Right ventricle myocardium superior (tissue), 1 donor: ENCODE data around the gene OR3A1. TPM values are rescaled to one million over a fixed set of nuclear protein-coding genes. Genes with fewer than 3 reads are reported as not detected.
"Not testable (repeated sequence)": the region's sequence is repeated elsewhere in the genome, so short reads cannot be mapped to it uniquely, and the experiment has no call there.

ENCODE experiments used
- ATAC-seq: fragments of 200-7000 bp; cut with Tn5 transposase; one replicate; pipeline ENCODE4 v1.9.1; 2020; ENCODE audit warnings: mild to moderate bottlenecking; ENCODE audit not compliant: poor library complexity
- DNase-seq: peaks from one replicate; pipeline ENCODE4 v3.0.0-alpha.2; 2020
- intact Hi-C: fragments of 100-400 bp; cut with DNase I; formaldehyde crosslinking; loops from one replicate; pipeline ENCODE4 v1.11.2; 2022
- long read RNA-seq: library from polyadenylated mRNA; unstranded; transcript quantifications from one replicate; pipeline ENCODE4 v2.0.0, GENCODE V29; 2021
- total RNA-seq: library from RNA; stranded (reverse); fragmentation: NEBNext Ultra II Directional; extraction: Animal tissue kit (Norgen Biotek cat#: 25700); gene quantifications from one replicate; pipeline ENCODE4 v1.2.1, GENCODE V29; 2021
- donor health status: DM: no; HTN: yes; CAD: no; lungs with severe emphysema.

OR3A1 gene
- not detected for total RNA-seq
- long read RNA-seq, result 0 reads

GRCh38 chr17:3298260-3298659 is at the start of gene OR3A1:
Gene OR3A1 (minus strand): TSS chr17:3298360. CDS start chr17:3292582, 5,778 bp downstream.
- no peak for ATAC-seq
- intact Hi-C loops, result no loop called here
- no peak for DNase-seq

DNA sequence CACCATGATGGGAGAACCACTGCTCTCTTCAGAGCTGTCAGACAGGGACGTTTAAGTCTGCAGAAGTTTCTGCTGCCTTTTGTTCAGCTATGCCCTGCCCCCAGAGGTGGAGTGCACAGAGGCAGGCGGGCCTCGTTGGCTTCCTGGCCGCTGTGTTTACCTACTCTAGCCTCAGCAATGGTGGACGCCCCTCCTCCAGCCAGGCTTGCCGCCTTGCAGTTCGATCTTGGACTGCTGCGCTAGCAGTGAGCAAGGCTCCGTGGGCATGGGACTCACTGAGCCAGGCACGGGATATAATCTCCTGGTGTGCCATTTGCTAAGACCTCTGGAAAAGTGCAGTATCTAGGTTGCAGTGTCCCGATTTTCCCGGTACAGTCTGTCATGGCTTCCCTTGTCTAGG is 44.6 kb upstream of the OR3A1 start:
- ATAC-seq, DNase-seq, intact Hi-C loops: not testable (repeated sequence)

GRCh38 chr17:3335876-3336275 is 37.7 kb upstream of the OR3A1 start:
- intact Hi-C loops, result no loop called here
- ATAC-seq, result peak; percentile 10
- DNase-seq, result no peak

DNA sequence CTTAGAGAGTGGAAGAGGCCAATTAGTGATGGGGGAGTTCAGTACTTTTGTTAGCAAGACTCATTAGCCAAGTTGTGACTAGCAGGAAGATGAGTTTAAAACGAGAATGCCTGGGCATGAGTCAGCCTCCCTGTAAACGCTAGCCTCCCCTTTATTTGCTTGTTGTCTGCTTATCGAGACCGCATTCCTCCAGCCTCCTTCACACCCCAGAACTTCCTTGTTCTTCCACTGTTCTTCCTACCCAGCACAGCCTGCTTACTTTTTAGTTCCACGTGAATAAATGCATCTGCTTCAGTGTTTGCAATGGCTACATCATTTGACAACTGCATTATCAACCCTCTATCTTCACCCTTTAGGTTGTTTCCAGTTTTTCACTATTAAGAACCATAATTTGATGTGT is 20.2 kb upstream of the OR3A1 start:
- intact Hi-C loops, result no loop called here
- ATAC-seq (no peak), DNase-seq (no peak)

GRCh38 chr17:3316836-3317235 is 18.7 kb upstream of the OR3A1 start:
- DNase-seq (no peak), ATAC-seq (no peak)
- intact Hi-C loops, result no loop called here

- ATAC-seq (no peak), DNase-seq (no peak)
- intact Hi-C loops, result no loop called here
Measured at GRCh38 chr17:3308603-3309002, 10.4 kb upstream of the OR3A1 start.

DNA sequence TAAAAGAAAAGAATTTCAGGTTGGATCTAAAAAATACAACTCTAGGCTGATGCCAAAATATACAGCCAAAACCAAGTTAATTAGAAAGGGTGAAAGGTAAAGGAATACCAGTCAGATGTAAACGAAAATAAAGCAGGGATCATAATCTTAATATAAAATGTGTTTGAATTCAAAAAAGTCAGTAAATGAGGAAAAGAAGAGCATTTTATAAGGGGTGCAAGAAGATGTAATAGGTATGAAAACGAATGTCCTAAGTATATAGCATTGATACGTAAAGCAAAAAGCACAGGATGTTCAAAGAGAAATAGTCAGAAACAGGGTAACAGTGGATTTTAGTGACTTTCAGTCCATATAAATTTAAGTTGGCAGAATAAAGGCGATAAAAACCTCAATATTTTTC is 2.5 kb downstream of the OR3A1 start:
- ATAC-seq (no peak), DNase-seq (no peak)
- intact Hi-C loops, result no loop called here

- intact Hi-C loops, ATAC-seq: not testable (repeated sequence)
Measured at GRCh38 chr17:3293548-3293947, 4.6 kb downstream of the OR3A1 start.

DNA sequence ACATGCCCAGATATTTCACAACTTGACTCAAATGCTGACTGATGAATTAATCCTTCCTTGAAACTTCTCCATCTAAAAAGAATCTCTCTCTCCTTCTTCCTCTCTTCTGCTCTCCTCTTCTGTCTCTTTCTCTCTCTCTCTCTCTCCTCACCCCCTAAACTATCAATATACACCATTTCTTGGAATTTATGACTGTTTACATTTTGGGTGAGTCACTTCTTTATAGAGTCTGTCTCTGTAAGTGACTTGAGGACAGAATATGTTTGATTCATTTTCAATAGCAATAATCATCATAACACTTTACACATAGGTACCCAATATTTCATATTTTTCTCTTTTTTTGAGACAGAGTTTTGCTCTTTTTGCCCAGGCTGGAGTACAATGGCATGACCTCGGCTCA is 15.3 kb downstream of the OR3A1 start:
- intact Hi-C loops, result no loop called here
- DNase-seq, result no peak

More at GRCh38 chr17:3293548-3293947, 4.6 kb downstream of the OR3A1 start:
- not testable (repeated sequence) for DNase-seq

DNA sequence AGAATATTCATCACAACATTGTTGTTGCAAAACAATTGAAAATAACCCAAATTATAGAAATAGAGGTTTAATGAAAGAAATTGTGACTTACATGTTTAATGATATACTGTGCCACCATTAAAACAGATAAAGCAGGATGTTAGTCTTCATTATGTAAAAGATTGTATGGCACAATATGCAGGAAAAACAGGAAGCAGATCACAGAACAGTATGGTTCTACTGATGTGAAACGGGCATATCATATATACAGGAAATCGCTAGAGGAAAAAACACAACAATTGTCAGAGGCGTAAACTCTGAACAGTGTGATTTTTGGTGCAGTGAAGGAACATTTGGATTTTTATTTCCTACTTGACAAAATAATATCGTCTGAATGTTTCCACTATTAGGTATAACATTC is 22.0 kb downstream of the OR3A1 start:
- intact Hi-C loops, result no loop called here
- no peak for ATAC-seq
- no peak for DNase-seq

More for the DNA sequence above, 15.3 kb downstream of the OR3A1 start:
- ATAC-seq, result no peak

- DNase-seq (no peak), ATAC-seq (no peak)
- intact Hi-C loops, result no loop called here
Measured at GRCh38 chr17:3271072-3271848, 26.9 kb downstream of the OR3A1 start.

DNA sequence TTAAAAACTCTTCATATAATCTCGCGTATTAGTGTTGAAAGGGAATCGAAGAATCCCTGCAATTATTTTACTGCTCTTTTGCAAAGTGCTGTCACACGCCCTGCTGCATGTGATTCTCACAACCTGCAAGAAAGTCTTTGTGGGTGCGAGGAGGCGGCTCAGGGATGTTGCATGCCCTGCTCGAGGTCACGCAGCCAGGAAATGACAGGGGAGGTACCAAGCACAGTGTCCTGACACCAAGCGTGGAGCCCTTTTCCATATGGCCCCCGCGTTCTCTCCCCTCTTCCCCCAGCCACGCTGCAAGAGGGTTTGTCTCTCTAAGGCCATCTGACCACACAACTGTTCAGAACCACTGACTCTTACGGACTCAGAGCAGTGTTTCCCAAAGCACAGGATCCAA is 37.6 kb downstream of the OR3A1 start:
- DNase-seq (no peak), ATAC-seq (no peak)
- intact Hi-C loops, result no loop called here

GRCh38 chr17:3260163-3260562 is 38.0 kb downstream of the OR3A1 start:
- DNase-seq (no peak), ATAC-seq (no peak)
- intact Hi-C loops, result no loop called here

GRCh38 chr17:3256575-3256974 is 41.6 kb downstream of the OR3A1 start:
- DNase-seq (no peak), ATAC-seq (no peak)
- intact Hi-C loops, result no loop called here

GRCh38 chr17:3249013-3249412 is 49.1 kb downstream of the OR3A1 start:
- ATAC-seq, intact Hi-C loops: not testable (repeated sequence)

DNA sequence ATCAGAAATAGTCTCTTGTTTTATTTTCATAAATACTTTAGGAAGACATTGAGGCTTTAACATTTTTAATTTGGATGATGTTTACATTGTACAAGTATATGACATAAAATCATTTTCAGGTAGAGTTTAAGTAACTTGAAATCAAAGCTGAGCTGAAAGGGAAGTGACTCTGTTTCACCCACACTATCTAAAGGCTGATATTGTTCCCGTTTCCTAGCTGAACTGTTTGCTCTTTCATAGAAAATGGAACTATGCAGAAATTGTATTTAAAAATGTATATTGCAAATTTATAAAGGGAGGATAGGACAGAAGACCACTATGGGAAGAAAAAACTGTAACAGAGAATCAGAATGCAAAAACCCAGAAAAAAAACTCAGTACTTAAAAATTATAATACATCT is 53.3 kb downstream of the OR3A1 start:
- intact Hi-C loops, ATAC-seq, DNase-seq: not testable (repeated sequence)

More at GRCh38 chr17:3249013-3249412, 49.1 kb downstream of the OR3A1 start:
- DNase-seq, result not testable (repeated sequence)

GRCh38 chr17:3241044-3241443 is 57.1 kb downstream of the OR3A1 start:
- ATAC-seq, DNase-seq, intact Hi-C loops: not testable (repeated sequence)
